ENCODE data around the gene EMILIN1.
A peak's percentile ranks its signal among the peaks of the same experiment; 100 is the strongest.

The EMILIN1 gene

GRCh38 chr2:27078267-27079194 is at the start of gene EMILIN1:
Gene EMILIN1 (plus strand): TSS chr2:27078615. CDS start chr2:27079066, 451 bp downstream.
- no peak for DNase-seq (ENCODE audit: low spot score)

DNA sequence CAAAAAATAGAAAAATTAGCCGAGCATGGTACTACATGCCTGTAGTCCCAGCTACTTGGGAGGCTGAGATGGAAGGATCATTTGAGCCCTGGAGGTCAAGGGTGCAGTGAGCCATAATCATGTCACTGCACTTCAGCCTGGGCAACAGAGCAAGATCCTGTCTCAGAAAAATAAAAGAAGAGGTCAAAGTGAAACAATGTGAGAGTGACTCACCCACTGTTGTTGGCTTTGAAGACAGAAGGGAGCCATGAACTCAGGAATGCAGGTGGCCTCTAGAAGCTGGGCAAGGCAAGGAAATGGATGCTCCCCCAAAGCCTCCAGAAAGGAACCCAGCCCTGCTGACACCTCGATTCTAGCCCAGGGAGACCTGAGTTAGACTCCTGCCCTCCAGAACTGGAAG is 49.4 kb upstream of the EMILIN1 start:
- no peak for DNase-seq (ENCODE audit: low spot score)

GRCh38 chr2:27032495-27033252 is 45.7 kb upstream of the EMILIN1 start, which contains the start of gene TMEM214:
Gene TMEM214 (plus strand): TSS chr2:27032965. CDS start chr2:27033016, 51 bp downstream.
- DNase-seq (ENCODE audit: low spot score), result peak; percentile 94

GRCh38 chr2:27033253-27033852 is 45.1 kb upstream of the EMILIN1 start:
- no peak for DNase-seq (ENCODE audit: low spot score)

DNA sequence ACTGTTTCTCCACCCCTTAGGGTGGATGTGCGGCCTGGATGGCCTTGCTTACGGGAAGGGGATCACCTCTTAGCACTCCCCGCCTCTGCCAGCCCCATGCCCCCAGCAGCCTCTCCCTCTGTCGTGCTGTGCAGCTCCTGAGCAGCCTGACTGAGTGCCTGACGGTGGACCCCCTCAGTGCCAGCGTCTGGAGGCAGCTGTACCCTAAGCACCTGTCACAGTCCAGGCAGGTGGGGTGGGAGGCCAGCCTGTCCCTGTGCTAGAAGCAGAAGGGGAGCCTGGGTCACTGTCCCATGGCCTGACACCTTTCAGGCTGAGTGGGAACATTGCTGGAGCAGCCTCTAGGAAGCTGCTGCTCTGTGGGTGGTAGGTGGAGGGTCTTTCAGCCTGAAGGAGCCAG is 40.4 kb upstream of the EMILIN1 start:
- DNase-seq (ENCODE audit: low spot score), result no peak

- no peak for DNase-seq (ENCODE audit: low spot score)
Measured at GRCh38 chr2:27038631-27039339, 39.6 kb upstream of the EMILIN1 start.

GRCh38 chr2:27039426-27039825 is 39.0 kb upstream of the EMILIN1 start:
- DNase-seq (ENCODE audit: low spot score), result no peak

GRCh38 chr2:27039871-27040270 is 38.5 kb upstream of the EMILIN1 start:
- no peak for DNase-seq (ENCODE audit: low spot score)

- no peak for DNase-seq (ENCODE audit: low spot score)
Measured at GRCh38 chr2:27040282-27040681, 38.1 kb upstream of the EMILIN1 start.

DNA sequence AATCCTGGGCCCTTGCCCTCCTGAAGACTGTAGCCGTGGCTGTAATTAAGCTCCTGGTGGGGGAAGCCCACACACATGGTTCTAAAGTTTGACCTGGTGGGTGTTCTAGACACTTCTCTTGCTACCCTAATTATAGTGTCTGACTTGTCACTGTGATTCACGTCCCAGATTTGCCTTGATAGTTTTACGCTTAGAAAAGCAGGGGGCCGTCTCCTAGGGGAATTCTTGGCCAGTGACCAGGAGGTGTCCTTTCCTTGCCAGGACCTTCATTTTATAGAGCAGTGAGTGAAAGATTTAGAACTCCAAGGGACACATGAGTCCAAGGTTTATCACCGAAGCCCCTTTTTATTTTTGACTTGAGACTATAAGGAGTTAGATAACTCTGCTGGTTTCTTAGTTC is 36.7 kb upstream of the EMILIN1 start:
- no peak for DNase-seq (ENCODE audit: low spot score)

DNA sequence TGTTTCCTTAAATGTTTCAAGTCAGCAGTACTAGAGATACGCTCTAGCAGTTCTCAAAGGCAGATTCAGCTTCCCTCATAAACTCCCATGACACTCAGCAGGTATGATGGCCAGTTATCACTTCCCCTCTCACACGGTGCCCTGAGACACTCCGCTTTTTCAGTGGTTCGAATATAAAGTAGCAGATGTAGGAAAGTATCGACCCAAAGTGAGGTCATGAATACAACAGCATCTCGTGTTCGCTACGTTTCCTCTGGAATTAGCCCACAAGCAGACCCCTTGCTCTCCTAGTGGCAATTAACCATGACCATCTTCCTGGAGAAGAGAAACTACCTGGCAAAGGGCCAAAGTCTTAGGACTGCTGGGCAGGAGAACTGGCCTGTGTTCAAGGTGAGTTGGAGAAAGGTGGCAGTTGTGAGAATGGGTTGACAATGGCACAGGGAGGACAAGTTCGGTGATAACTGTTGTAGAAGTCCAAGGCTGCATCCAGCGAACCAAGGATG is 36.2 kb upstream of the EMILIN1 start:
- DNase-seq (ENCODE audit: low spot score), result no peak

- no peak for DNase-seq (ENCODE audit: low spot score)
Measured at GRCh38 chr2:27042985-27043634, 35.3 kb upstream of the EMILIN1 start.

DNA sequence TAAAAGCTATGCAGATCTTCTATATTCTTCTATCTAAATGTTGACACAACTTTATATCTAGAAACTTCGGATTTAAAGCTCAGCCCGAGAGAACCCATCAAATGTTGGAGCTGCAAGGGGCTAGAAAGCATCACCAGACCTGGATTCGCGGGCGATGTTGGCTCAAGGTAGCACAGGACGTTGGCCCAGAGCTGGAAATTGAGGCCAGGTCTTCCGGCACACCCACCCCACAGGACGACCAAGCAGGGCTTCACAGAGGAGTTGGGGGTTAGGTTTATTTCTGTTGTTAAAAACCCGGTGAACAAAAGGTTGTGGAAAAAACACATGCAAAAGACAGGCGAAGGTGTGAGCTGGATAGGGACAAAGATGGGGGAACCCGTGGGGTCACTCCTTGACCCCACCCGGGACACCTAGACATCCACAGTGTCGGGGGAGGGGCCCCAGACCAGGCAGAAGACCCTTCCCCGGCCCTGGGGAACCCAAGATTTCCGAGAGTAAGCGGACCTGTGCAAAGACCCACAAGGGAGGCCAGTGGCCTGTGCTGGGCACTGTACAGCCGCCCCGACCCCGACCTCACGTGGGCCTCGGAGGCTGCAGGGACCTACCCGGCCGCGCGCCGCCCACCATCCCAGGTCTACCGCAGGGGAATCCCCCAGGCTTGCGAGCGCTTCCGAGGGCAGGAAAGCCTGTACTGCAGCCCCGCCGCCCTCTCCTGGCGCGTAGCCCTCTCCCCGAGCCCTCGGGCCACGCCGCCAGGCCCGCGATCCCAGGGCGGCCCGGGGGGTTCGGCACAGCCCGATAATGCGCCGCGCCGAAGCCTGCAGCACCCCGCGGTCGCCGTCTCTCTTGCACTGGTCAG is 28.8 kb upstream of the EMILIN1 start:
- peak; percentile 62 for DNase-seq (ENCODE audit: low spot score)

DNA sequence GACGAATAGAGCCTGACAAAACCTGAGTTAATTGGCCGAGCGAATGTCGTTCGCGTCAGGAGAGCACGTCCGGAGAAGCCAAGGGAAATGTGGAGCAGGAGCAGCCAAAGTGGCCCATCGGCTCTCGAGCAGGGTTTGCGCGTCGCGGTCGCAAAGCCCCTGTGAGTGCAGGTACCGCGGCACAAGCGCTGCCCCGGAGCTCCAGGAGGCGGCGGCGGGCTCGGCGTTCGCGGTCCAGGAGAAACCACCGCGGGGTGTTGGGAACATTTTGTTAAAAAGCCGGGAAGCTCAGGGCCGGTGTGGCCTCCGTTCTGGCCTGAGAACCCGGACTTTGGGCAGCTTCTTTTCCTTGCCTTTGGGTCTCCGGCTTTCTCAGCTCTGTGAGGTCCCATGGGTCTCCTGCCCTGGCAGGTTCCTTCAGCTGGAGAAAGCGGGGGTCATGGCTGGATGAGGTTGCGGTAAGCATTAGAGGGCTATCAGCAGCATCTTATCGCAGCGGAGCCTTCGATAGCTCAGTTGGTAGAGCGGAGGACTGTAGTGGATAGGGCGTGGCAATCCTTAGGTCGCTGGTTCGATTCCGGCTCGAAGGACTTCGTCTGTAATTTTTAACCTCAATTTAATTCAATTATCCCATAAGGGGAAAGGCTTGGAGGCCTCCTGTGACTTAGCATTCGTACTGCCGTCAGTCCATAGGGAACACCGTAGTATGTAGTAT is 28.0 kb upstream of the EMILIN1 start:
- DNase-seq (ENCODE audit: low spot score), result peak; percentile 75

DNA sequence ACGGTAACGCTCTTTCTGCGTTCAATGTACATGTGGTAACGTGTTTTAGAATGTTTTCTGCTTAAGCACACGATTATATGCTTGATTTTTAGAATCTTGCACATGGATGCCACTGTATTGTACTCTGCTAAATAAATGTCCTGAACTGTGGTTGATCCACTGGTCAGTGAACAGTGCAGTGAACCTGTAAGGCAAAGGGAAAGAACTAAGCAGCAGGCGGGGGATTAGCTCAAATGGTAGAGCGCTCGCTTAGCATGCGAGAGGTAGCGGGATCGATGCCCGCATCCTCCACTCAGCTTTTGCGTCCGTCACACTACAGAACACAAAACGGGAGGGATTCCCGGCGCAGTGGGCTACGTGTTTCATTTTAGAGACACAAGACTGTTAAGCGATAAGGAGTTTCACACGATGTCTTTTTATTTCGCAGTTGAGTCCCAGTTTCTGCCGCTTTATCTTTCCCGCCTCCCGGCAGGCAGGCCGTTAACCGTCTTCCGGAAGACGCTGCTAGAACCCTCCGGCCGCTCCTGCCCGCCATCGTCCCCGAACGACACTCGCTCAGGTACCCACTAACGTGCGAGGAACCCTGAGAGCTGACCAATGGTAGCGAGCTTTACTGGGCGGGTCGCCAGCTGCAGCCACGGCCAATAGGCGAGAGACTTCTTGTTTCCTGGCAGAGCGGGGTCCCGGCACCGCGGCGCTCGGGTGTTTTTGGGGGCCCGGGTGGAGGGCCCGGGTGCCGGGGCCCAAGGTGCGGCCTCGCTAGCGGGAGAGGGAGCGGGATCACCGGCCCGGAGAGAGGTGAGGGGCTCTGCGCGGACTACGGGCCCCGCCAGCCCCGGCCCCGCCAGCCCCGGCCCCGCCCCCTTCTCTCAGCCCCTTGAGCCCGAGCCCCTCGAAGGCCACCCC is 27.2 kb upstream of the EMILIN1 start, which contains the start of gene AGBL5:
Gene AGBL5, plus strand, starts transcription at position 673 of the 906 bp plus-strand sequence. CDS start 1,291 bp downstream, outside the sequence.
- DNase-seq (ENCODE audit: low spot score), result peak; percentile 99

- DNase-seq (ENCODE audit: low spot score), result peak; percentile 42
Measured at GRCh38 chr2:27051902-27052645, 26.3 kb upstream of the EMILIN1 start.

- no peak for DNase-seq (ENCODE audit: low spot score)
Measured at GRCh38 chr2:27053321-27053720, 25.1 kb upstream of the EMILIN1 start.

GRCh38 chr2:27053776-27054175 is 24.6 kb upstream of the EMILIN1 start:
- no peak for DNase-seq (ENCODE audit: low spot score)

Data from HuH-7 (cell line).